CD14-positive monocyte (primary cell): Measurements from ENCODE around the gene QSOX1. TPM values are rescaled to one million over a fixed set of nuclear protein-coding genes. Genes with fewer than 3 reads are reported as not detected.

Experiments
- DNase-seq, 3 donors: peaks; one replicate each; pipeline ENCODE4 v3.0.0-alpha.2; 2011 to 2022
- H2AFZ ChIP-seq: 2 replicates; pipeline ENCODE4 v1.6.0; 2012; ENCODE audit warnings: mild to moderate bottlenecking, low read depth, low read length, inconsistent platforms; ENCODE audit not compliant: insufficient read depth, poor library complexity, severe bottlenecking
- H3K27ac ChIP-seq, 2 donors: 1 replicate in 1 of 2; 2 replicates in 1 of 2; pipeline ENCODE4 v1.5.1; 2012 to 2013; ENCODE audit warnings: low read length in 2 of 2, control low read depth in 1 of 2, inconsistent platforms in 1 of 2, low read depth in 1 of 2, mild to moderate bottlenecking in 1 of 2
- H3K27me3 ChIP-seq, 2 donors: one replicate each; pipeline versions ENCODE4 v1.6.0 to v1.6.1; 2011 to 2013; ENCODE audit warnings: low read length in 2 of 2; ENCODE audit not compliant: control insufficient read depth in 2 of 2, insufficient read depth in 2 of 2
- H3K36me3 ChIP-seq, 2 donors: replicated peaks in 1 of 2; 1 replicate in 1 of 2; 2 replicates in 1 of 2; pipeline versions ENCODE4 v1.5.1 to v1.6.1; 2012 to 2013; ENCODE audit warnings: low read length in 2 of 2, control low read depth in 1 of 2, inconsistent platforms in 1 of 2, mild to moderate bottlenecking in 1 of 2; ENCODE audit not compliant: insufficient read depth in 2 of 2, control insufficient read depth in 1 of 2
- H3K4me1 ChIP-seq, 2 donors: 1 replicate in 1 of 2; 2 replicates in 1 of 2; pipeline versions ENCODE4 v1.5.1 to v1.6.1; 2012 to 2013; ENCODE audit warnings: low read length in 2 of 2, control low read depth in 1 of 2, inconsistent platforms in 1 of 2, mild to moderate bottlenecking in 1 of 2, moderate library complexity in 1 of 2; ENCODE audit not compliant: insufficient read depth in 2 of 2, control insufficient read depth in 1 of 2
- H3K4me2 ChIP-seq: replicated peaks from 2 replicates; pipeline ENCODE3; 2012; ENCODE audit warnings: low read length, moderate library complexity, mild to moderate bottlenecking; ENCODE audit not compliant: poor library complexity, severe bottlenecking; ENCODE audit errors: extremely low read depth
- H3K4me3 ChIP-seq, 3 experiments: fragments of 200-600 bp in 1 of 3; sonication (generic) in 1 of 3; replicated peaks in 1 of 3; 1 replicate in 2 of 3; 2 replicates in 1 of 3; pipeline ENCODE4 v1.5.1; 2011 to 2013; ENCODE audit warnings: low read length in 3 of 3, mild to moderate bottlenecking in 3 of 3, control low read depth in 2 of 3, low read depth in 2 of 3, inconsistent platforms in 1 of 3, moderate library complexity in 1 of 3
- H3K79me2 ChIP-seq: 2 replicates; pipeline ENCODE4 v1.6.0; 2012; ENCODE audit warnings: mild to moderate bottlenecking, control low read depth, inconsistent platforms, low read length, moderate library complexity; ENCODE audit not compliant: insufficient read depth
- H3K9ac ChIP-seq: 2 replicates; pipeline ENCODE4 v1.6.0; 2017; ENCODE audit warnings: low read length, mild to moderate bottlenecking; ENCODE audit not compliant: insufficient read depth, poor library complexity, severe bottlenecking
- H3K9me3 ChIP-seq, 2 donors: replicated peaks in 1 of 2; 1 replicate in 1 of 2; 2 replicates in 1 of 2; pipeline versions ENCODE4 v1.5.1 to v1.6.1; 2012 to 2013; ENCODE audit warnings: low read length in 2 of 2, control low read depth in 1 of 2; ENCODE audit not compliant: control insufficient read depth in 1 of 2, insufficient read depth in 1 of 2
- H4K20me1 ChIP-seq: 2 replicates; pipeline ENCODE4 v1.6.0; 2012; ENCODE audit warnings: mild to moderate bottlenecking, low read length, control low read depth, moderate library complexity; ENCODE audit not compliant: insufficient read depth
- H3K27ac Mint-ChIP-seq, 7 donors: one replicate each; pipeline ENCODE4 v1.8.0; 2020; ENCODE audit warnings: mild to moderate bottlenecking in 7 of 7, mixed read lengths in 7 of 7, moderate library complexity in 6 of 7, inconsistent platforms in 2 of 7
- H3K27me3 Mint-ChIP-seq, 3 donors: one replicate each; pipeline ENCODE4 v1.8.0; 2021 to 2022; ENCODE audit warnings: low read depth in 3 of 3, mild to moderate bottlenecking in 3 of 3, mixed read lengths in 3 of 3, moderate library complexity in 3 of 3, inconsistent platforms in 1 of 3
- H3K36me3 Mint-ChIP-seq, 2 donors: one replicate each; pipeline ENCODE4 v1.8.0; 2020; ENCODE audit warnings: mixed read lengths in 2 of 2, inconsistent platforms in 1 of 2, mild to moderate bottlenecking in 1 of 2
- H3K4me1 Mint-ChIP-seq: one replicate; pipeline ENCODE4 v1.8.0; 2020; ENCODE audit warnings: mild to moderate bottlenecking, mixed read lengths
- H3K4me3 Mint-ChIP-seq, 2 donors: one replicate each; pipeline ENCODE4 v1.8.0; 2020; ENCODE audit warnings: mild to moderate bottlenecking in 2 of 2, mixed read lengths in 2 of 2, moderate library complexity in 1 of 2
- H3K9me3 Mint-ChIP-seq, 7 donors: one replicate each; pipeline ENCODE4 v1.8.0; 2020 to 2022; ENCODE audit warnings: mixed read lengths in 7 of 7, mild to moderate bottlenecking in 6 of 7, moderate library complexity in 6 of 7, inconsistent platforms in 2 of 7
- WGBS: methylation state at CpG from one replicate; pipeline ENCODE4 v1.1.5; 2013; ENCODE audit warnings: missing lambda C conversion rate; ENCODE audit not compliant: insufficient coverage; 5-methylcytosine and 5-hydroxymethylcytosine counted together
- intact Hi-C, 2 donors: fragments of 100-400 bp; cut with micrococcal nuclease; formaldehyde crosslinking; loops; one replicate each; pipeline versions ENCODE4 v1.15.0 to v1.15.1; 2023
- polyA plus RNA-seq, 3 donors: library from polyadenylated mRNA; depleted of rRNA in 1 of 3; unstranded in 2 of 3; stranded (reverse) in 1 of 3; fragments of 300-500 nt in 2 of 3; fragments of >200 nt in 1 of 3; fragmentation: Illumina TruSeq in 2 of 3; gene quantifications; 1 replicate in 2 of 3; 2 replicates in 1 of 3; pipeline ENCODE4 v1.2.3, GENCODE V29; 2012 to 2021
- TF ChIP-seq, protein P1 (sequence below): fragments of 200-600 bp; IDR thresholded peaks from one replicate; pipeline ENCODE4 v1.8.0; 2022; ENCODE audit warnings: antibody characterized with exemption, mild to moderate bottlenecking

Gene QSOX1
- polyA plus RNA-seq, 3 donors = 34.5 to 86.5 (median 35.8) TPM

DNA sequence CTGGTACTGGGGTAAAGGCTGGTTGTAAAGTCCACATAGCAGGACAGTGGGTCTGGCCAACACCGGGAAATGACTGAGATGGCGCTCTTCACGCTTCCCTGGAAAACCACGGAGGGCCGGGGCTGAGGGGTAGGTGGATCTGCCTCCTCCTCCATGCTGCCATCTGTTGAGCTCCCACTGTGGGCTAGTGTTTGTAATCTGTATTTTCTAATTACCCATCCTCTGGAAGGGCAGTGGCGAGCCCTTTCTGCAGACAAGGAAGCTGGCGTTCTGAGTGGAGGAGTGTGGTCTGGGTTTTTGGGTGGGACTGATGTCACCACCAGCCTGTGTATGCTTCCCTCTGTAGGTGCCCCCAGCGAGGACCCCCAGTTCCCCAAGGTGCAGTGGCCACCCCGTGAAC lies 41.2 kb downstream of the QSOX1 start:
- TF ChIP-seq, protein P1, sequence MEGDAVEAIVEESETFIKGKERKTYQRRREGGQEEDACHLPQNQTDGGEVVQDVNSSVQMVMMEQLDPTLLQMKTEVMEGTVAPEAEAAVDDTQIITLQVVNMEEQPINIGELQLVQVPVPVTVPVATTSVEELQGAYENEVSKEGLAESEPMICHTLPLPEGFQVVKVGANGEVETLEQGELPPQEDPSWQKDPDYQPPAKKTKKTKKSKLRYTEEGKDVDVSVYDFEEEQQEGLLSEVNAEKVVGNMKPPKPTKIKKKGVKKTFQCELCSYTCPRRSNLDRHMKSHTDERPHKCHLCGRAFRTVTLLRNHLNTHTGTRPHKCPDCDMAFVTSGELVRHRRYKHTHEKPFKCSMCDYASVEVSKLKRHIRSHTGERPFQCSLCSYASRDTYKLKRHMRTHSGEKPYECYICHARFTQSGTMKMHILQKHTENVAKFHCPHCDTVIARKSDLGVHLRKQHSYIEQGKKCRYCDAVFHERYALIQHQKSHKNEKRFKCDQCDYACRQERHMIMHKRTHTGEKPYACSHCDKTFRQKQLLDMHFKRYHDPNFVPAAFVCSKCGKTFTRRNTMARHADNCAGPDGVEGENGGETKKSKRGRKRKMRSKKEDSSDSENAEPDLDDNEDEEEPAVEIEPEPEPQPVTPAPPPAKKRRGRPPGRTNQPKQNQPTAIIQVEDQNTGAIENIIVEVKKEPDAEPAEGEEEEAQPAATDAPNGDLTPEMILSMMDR = no peak
- DNase-seq = no peak
- H2AFZ ChIP-seq = no peak overlapping the region
- peaks cover 0 to 1% (median 0%) of the 10 kb centered on the region in 7 donors for H3K9me3 Mint-ChIP-seq
- no peaks in the 10 kb centered on the region for H3K9me3 ChIP-seq
- peaks cover 67 to 97% of the 10 kb centered on the region in 2 donors for H3K36me3 Mint-ChIP-seq
- peaks cover 4% of the 10 kb centered on the region for H3K4me1 Mint-ChIP-seq
- no peak overlapping the region for H3K9ac ChIP-seq
- H3K79me2 ChIP-seq = no peaks in the 10 kb centered on the region
- H3K4me1 ChIP-seq = no peaks in the 10 kb centered on the region
- peaks cover 4% of the 10 kb centered on the region for H4K20me1 ChIP-seq
- no peaks in the 10 kb centered on the region for H3K27me3 ChIP-seq
- H3K36me3 ChIP-seq = peaks cover 75 to 97% of the 10 kb centered on the region in 2 donors
- H3K27me3 Mint-ChIP-seq = peaks cover 0 to 2% (median 0%) of the 10 kb centered on the region in 3 donors
- no peak overlapping the region for H3K4me3 Mint-ChIP-seq
- intact Hi-C loops = no loop called here
- no peak overlapping the region for H3K27ac ChIP-seq
- 89% methylated on average over 5 of the region's 9 CpGs for WGBS
- H3K4me3 ChIP-seq = no peak overlapping the region
- H3K27ac Mint-ChIP-seq = no peak overlapping the region
- no peak overlapping the region for H3K4me2 ChIP-seq

DNA sequence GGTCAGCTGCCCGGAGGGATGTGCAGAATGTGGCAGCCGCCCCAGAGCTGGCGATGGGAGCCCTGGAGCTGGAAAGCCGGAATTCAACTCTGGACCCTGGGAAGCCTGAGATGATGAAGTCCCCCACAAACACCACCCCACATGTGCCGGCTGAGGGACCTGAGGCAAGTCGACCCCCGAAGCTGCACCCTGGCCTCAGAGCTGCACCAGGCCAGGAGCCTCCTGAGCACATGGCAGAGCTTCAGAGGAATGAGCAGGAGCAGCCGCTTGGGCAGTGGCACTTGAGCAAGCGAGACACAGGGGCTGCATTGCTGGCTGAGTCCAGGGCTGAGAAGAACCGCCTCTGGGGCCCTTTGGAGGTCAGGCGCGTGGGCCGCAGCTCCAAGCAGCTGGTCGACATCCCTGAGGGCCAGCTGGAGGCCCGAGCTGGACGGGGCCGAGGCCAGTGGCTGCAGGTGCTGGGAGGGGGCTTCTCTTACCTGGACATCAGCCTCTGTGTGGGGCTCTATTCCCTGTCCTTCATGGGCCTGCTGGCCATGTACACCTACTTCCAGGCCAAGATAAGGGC lies 41.9 kb downstream of the QSOX1 start:
- 95% methylated on average over 13 of the region's 17 CpGs for WGBS
- no peaks in the 10 kb centered on the region for H3K79me2 ChIP-seq
- TF ChIP-seq, protein P1 = no peak
- peaks cover 0 to 1% (median 0%) of the 10 kb centered on the region in 7 donors for H3K9me3 Mint-ChIP-seq
- peaks cover 0 to 2% (median 0%) of the 10 kb centered on the region in 3 donors for H3K27me3 Mint-ChIP-seq
- H3K27me3 ChIP-seq = no peaks in the 10 kb centered on the region
- peaks cover 4% of the 10 kb centered on the region for H4K20me1 ChIP-seq
- no peaks in the 10 kb centered on the region for H3K4me1 ChIP-seq
- no peak overlapping the region for H3K27ac ChIP-seq
- H2AFZ ChIP-seq = no peak overlapping the region
- peak overlapping the region in 1 of 7 donors; percentile 20 for H3K27ac Mint-ChIP-seq
- DNase-seq = no peak
- intact Hi-C loops = no loop called here
- no peak overlapping the region for H3K4me3 ChIP-seq
- H3K4me3 Mint-ChIP-seq = no peak overlapping the region
- peaks cover 61 to 91% of the 10 kb centered on the region in 2 donors for H3K36me3 Mint-ChIP-seq
- H3K9ac ChIP-seq = no peak overlapping the region
- peaks cover 69 to 92% of the 10 kb centered on the region in 2 donors for H3K36me3 ChIP-seq
- no peaks in the 10 kb centered on the region for H3K9me3 ChIP-seq
- no peak overlapping the region for H3K4me2 ChIP-seq
- peaks cover under 1% of the 10 kb centered on the region for H3K4me1 Mint-ChIP-seq
